ENCODE measurements around the gene ATL3. TPM values are rescaled to one million over a fixed set of nuclear protein-coding genes. Genes with fewer than 3 reads are reported as not detected.
A peak's percentile ranks its signal among the peaks of the same experiment; 100 is the strongest.

ATL3 gene
- total RNA-seq, 4 donors from 2014 or later = 72.2 to 89.0 (median 80.9) TPM

GRCh38 chr11:63705526-63705925 lies 34.4 kb upstream of the ATL3 start:
- H3K9me3 ChIP-seq = no peaks in the 10 kb centered on the region
- WGBS = 25% methylated on average over 2 of the region's 2 CpGs
- TF ChIP-seq CTCF (IDR thresholded peaks at IDR 0.05) (no peak), POLR2AphosphoS5 (IDR thresholded peaks at IDR 0.05) (no peak), POLR2A (IDR thresholded peaks at IDR 0.05) (no peak), EP300 (IDR thresholded peaks at IDR 0.05) (no peak)
- no peaks in the 10 kb centered on the region for H3K36me3 ChIP-seq
- no peak for DNase-seq (ENCODE audit: low spot score in 2 of 2)
- H3K4me3 ChIP-seq = no peak overlapping the region
- peaks cover 32% of the 10 kb centered on the region for H3K4me1 ChIP-seq
- H3K27me3 ChIP-seq = no peaks in the 10 kb centered on the region
- no peak overlapping the region for H3K27ac ChIP-seq

- Histone ChIP-seq H3K4me3 (peak overlapping the region; percentile 16), H3K27me3 (no peaks in the 10 kb centered on the region), H3K27ac (peak overlapping the region; percentile 90), H3K4me1 (peaks cover 41% of the 10 kb centered on the region), H3K9me3 (no peaks in the 10 kb centered on the region), H3K36me3 (no peaks in the 10 kb centered on the region)
- no peak for DNase-seq (ENCODE audit: low spot score in 2 of 2)
- TF ChIP-seq CTCF (IDR thresholded peaks at IDR 0.05) (no peak), POLR2A (IDR thresholded peaks at IDR 0.05) (no peak), EP300 (IDR thresholded peaks at IDR 0.05) (no peak), POLR2AphosphoS5 (IDR thresholded peaks at IDR 0.05) (no peak)
- WGBS = 54% methylated on average over 1 of the region's 1 CpG
These were observed 28.7 kb upstream of the ATL3 start for GRCh38 chr11:63699896-63700295.

- Histone ChIP-seq H3K36me3 (no peaks in the 10 kb centered on the region), H3K27ac (peak overlapping the region; percentile 90), H3K4me1 (peaks cover 35% of the 10 kb centered on the region), H3K4me3 (peak overlapping the region; percentile 16), H3K9me3 (no peaks in the 10 kb centered on the region), H3K27me3 (no peaks in the 10 kb centered on the region)
- TF ChIP-seq CTCF (IDR thresholded peaks at IDR 0.05) (no peak), POLR2AphosphoS5 (IDR thresholded peaks at IDR 0.05) (no peak), POLR2A (IDR thresholded peaks at IDR 0.05) (no peak), EP300 (IDR thresholded peaks at IDR 0.05) (no peak)
- DNase-seq (ENCODE audit: low spot score in 2 of 2) = no peak
- 42% methylated on average over 11 of the region's 11 CpGs for WGBS
These were observed 28.0 kb upstream of the ATL3 start for GRCh38 chr11:63698976-63699733.

- no peaks in the 10 kb centered on the region for H3K9me3 ChIP-seq
- H3K4me1 ChIP-seq = peaks cover 38% of the 10 kb centered on the region
- TF ChIP-seq CTCF (IDR thresholded peaks at IDR 0.05) (no peak), EP300 (IDR thresholded peaks at IDR 0.05) (no peak), POLR2A (IDR thresholded peaks at IDR 0.05) (no peak), POLR2AphosphoS5 (IDR thresholded peaks at IDR 0.05) (no peak)
- H3K36me3 ChIP-seq = no peaks in the 10 kb centered on the region
- H3K4me3 ChIP-seq = no peak overlapping the region
- no peak overlapping the region for H3K27ac ChIP-seq
- 96% methylated on average over 7 of the region's 7 CpGs for WGBS
- no peaks in the 10 kb centered on the region for H3K27me3 ChIP-seq
- no peak for DNase-seq (ENCODE audit: low spot score in 2 of 2)
These were observed 23.4 kb upstream of the ATL3 start for GRCh38 chr11:63694596-63694995.

- Histone ChIP-seq H3K9me3 (no peaks in the 10 kb centered on the region), H3K4me1 (peaks cover 70% of the 10 kb centered on the region), H3K36me3 (no peaks in the 10 kb centered on the region), H3K27me3 (no peaks in the 10 kb centered on the region), H3K27ac (no peak overlapping the region), H3K4me3 (no peak overlapping the region)
- TF ChIP-seq POLR2AphosphoS5 (IDR thresholded peaks at IDR 0.05) (no peak), CTCF (IDR thresholded peaks at IDR 0.05) (no peak), POLR2A (IDR thresholded peaks at IDR 0.05) (no peak), EP300 (IDR thresholded peaks at IDR 0.05) (no peak)
- 48% methylated on average over 1 of the region's 1 CpG for WGBS
- DNase-seq (ENCODE audit: low spot score in 2 of 2) = no peak
These were observed 16.7 kb upstream of the ATL3 start for GRCh38 chr11:63687845-63688244.

All from suprapubic skin (tissue), 4 donors.